Lower leg skin (tissue), 4 donors: ENCODE results near the gene CDC42SE2. TPM values are rescaled to one million over a fixed set of nuclear protein-coding genes. Genes with fewer than 3 reads are reported as not detected.

ENCODE experiments used
- DNase-seq, 2 donors: peaks; one replicate each; pipeline ENCODE4 v3.0.0-alpha.2; 2019; ENCODE audit warnings: low spot score in 2 of 2
- H3K4me3 ChIP-seq: fragments of 200-600 bp; sonication (generic); 2 replicates; pipeline ENCODE4 v1.5.1; 2017; ENCODE audit warnings: mild to moderate bottlenecking, low read depth; ENCODE audit not compliant: poor library complexity, severe bottlenecking
- CTCF ChIP-seq, 3 donors: fragments of 450-650 bp; IDR thresholded peaks; one replicate each; pipeline ENCODE4 v1.5.1; 2016; ENCODE audit warnings: antibody characterized with exemption in 3 of 3, mild to moderate bottlenecking in 3 of 3, moderate library complexity in 2 of 3
- POLR2A ChIP-seq, 2 donors: fragments of 450-650 bp; IDR thresholded peaks; one replicate each; pipeline ENCODE4 v1.6.1; 2016 to 2017; ENCODE audit warnings: antibody characterized with exemption in 2 of 2, mild to moderate bottlenecking in 1 of 2, moderate library complexity in 1 of 2
- WGBS, 2 donors: methylation state at CpG; one replicate each; pipeline ENCODE4 v1.1.5; 2018; 5-methylcytosine and 5-hydroxymethylcytosine counted together
- intact Hi-C: fragments of 100-400 bp; cut with DNase I; formaldehyde crosslinking; loops from one replicate; pipeline ENCODE4 v1.15.0; 2023; ENCODE audit warnings: low total_unique reads
- total RNA-seq, 4 donors: library from RNA; depleted of rRNA; stranded (reverse); fragments of >200 nt; gene quantifications; one replicate each; pipeline ENCODE4 v1.1.0, GENCODE V29; 2016

Gene CDC42SE2
- total RNA-seq, 4 donors from 2014 or later = 28.3 to 41.9 (median 34.2) TPM

DNA sequence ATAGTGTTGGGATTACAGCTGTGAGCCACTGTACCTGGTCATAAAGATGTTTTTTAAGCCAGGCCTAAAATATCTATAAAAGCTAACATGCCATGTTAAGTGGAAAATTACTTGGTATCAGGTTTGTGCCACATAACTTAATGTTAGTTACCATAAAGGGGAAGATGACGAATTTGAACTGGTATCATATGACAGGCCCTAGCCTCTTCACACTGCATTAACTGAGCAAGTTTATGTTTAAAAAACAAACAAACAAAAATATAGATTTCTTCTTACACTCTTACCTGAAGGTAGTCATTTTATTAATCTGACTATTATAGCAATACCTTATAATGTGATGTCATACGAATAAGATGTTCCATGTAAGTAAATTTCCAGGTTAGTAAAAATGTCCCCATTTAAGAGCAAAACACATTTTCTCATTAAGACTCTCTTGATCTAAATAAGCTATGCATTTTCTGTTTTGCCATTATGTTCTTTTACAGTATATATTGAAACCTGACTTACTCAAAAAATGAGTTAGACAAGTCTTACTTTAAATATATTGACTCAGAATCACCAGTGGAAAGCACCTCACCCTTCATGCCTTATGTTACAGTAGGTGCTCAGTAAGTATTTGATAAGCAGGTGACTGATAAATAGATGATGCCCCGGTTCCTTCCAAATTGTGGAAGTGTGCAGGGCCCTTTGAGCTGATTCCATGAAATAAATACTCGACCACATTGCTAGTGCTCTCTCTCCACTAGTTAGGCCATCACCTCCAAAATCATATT is 125.4 kb downstream of the CDC42SE2 start:
- intact Hi-C loops = no loop called here
- TF ChIP-seq POLR2A (IDR thresholded peaks at IDR 0.05) = no peak
- TF ChIP-seq CTCF (IDR thresholded peaks at IDR 0.05) = no peak
- no peak for DNase-seq
- 88 to 89% methylated on average over 4 of the region's 4 CpGs for WGBS, 2 donors
- no peak overlapping the region for H3K4me3 ChIP-seq

- TF ChIP-seq POLR2A (IDR thresholded peaks at IDR 0.05) (no peak), CTCF (IDR thresholded peaks at IDR 0.05) (no peak)
- no peak overlapping the region for H3K4me3 ChIP-seq
- WGBS, 2 donors = 44 to 65% methylated on average over 1 of the region's 1 CpG
- intact Hi-C loops = no loop called here
- no peak for DNase-seq
Measured at GRCh38 chr5:131389869-131390265, 126.0 kb downstream of the CDC42SE2 start.

DNA sequence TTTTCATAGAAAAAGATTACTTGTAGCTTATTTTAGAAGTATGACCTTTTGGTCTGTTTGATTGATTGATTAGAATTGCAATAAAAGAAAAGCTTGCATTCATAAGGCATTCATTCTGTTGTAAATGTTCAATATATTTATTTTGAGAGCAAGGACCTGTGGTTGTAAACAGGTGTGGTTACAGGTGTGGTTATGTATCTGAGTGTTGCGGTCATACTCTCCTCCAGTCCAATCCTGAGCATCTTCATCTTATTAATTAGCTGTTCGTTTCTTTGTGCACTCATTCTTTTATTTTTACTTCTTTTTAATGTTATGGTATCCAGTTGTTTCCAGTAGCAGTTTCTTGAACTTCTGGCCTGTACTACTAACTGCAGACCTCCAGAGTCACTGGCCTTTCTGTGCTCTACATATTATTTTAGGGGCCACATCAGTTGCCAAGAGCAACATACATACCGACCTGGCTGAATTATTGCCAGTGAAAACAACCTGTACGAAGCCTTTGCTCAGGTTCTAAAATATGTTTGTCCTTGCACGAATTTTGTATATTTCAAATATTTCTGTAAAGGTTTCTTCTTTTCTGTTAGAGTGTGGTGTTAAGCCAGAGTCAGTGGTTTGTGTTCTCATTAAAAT is 128.7 kb downstream of the CDC42SE2 start:
- WGBS, 2 donors = 80 to 89% methylated on average over 5 of the region's 5 CpGs
- intact Hi-C loops = no loop called here
- no peak overlapping the region for H3K4me3 ChIP-seq
- DNase-seq = no peak
- no peak for TF ChIP-seq POLR2A (IDR thresholded peaks at IDR 0.05)
- TF ChIP-seq CTCF (IDR thresholded peaks at IDR 0.05) = no peak

DNA sequence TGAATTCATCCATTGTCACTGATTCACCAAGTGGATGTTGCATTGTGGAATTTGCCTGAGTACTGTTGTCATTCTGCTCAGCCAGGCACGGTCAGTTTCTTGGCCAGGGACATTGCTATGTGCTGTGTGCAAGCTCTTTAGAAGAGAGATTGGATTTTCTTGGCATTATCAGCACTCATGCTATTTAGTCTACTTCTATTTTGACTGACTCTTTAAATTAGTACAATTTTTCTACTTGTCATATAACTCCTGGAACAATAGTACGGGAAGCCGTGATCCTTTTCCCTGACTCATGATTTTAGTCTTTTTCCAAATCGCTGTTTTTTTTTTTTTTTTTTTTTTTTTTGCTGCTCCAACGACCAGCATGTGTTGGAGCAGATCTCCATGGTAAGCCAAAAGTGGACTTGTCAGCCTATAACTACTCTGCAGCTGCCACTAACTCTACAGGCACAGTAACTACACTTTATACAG is 129.7 kb downstream of the CDC42SE2 start:
- intact Hi-C loops = no loop called here
- DNase-seq = no peak
- TF ChIP-seq CTCF (IDR thresholded peaks at IDR 0.05) (no peak), POLR2A (IDR thresholded peaks at IDR 0.05) (no peak)
- 65 to 75% methylated on average over 5 of the region's 5 CpGs for WGBS, 2 donors
- H3K4me3 ChIP-seq = no peak overlapping the region

- no peak for TF ChIP-seq CTCF (IDR thresholded peaks at IDR 0.05)
- TF ChIP-seq POLR2A (IDR thresholded peaks at IDR 0.05) = no peak
- no peak for DNase-seq
- intact Hi-C loops = no loop called here
- H3K4me3 ChIP-seq = no peak overlapping the region
- WGBS, 2 donors = 78 to 87% methylated on average over 4 of the region's 4 CpGs
Measured at GRCh38 chr5:131394128-131394527, 130.3 kb downstream of the CDC42SE2 start.
